GM12873 (cell line): Measurements from ENCODE around the gene NSMCE4A.

Experiments
- CTCF ChIP-seq: IDR thresholded peaks from 2 replicates; pipeline ENCODE4 v1.5.1; 2012; ENCODE audit warnings: low read depth, mild to moderate bottlenecking, moderate library complexity, low read length, control low read depth; ENCODE audit not compliant: insufficient read depth; ENCODE audit errors: missing control alignments

The NSMCE4A gene

DNA sequence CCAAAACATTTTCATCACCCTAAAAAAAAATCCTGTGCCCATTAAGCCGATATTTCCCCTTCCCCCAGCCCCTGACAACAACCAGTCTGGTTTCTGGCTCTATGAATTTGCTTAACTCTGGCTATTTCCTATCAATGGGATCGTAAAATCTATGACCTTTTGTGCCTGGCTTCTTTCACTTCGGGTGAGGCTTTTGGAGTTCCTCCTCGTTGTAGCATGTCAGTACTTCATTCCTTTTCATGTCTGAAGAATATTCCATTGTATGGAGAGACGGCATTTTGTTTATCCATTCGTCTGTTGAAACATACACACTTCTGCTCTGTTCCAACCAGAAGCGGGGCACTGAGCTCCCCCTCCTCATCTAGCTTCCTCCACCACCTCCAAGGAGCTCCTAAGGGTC lies 43.5 kb upstream of the NSMCE4A start:
- no peak for TF ChIP-seq CTCF

- TF ChIP-seq CTCF = no peak
Observed at GRCh38 chr10:122014652-122015248, 39.7 kb upstream of the NSMCE4A start.

- TF ChIP-seq CTCF = no peak
Observed at GRCh38 chr10:122013311-122013780, 38.3 kb upstream of the NSMCE4A start.

DNA sequence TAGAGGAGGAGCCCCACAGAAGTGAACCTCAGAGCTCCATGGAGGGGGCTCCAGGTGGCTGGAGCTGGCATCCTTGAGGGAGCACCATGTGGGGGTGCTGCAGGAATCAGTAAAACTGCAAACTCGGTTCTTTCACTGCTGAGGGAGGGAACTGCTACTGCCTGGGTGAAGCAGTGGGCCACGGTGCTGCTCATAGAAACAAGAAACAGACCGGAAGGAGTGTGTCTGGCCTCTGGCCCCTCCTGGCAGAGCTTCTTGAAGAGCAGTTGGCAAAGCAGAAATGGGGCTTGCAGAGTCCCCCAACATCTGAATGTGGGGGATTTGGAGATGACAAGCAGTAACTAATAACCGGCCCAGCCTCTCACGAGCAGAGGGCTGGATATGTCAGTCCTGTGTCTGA lies 37.7 kb upstream of the NSMCE4A start:
- TF ChIP-seq CTCF = no peak

DNA sequence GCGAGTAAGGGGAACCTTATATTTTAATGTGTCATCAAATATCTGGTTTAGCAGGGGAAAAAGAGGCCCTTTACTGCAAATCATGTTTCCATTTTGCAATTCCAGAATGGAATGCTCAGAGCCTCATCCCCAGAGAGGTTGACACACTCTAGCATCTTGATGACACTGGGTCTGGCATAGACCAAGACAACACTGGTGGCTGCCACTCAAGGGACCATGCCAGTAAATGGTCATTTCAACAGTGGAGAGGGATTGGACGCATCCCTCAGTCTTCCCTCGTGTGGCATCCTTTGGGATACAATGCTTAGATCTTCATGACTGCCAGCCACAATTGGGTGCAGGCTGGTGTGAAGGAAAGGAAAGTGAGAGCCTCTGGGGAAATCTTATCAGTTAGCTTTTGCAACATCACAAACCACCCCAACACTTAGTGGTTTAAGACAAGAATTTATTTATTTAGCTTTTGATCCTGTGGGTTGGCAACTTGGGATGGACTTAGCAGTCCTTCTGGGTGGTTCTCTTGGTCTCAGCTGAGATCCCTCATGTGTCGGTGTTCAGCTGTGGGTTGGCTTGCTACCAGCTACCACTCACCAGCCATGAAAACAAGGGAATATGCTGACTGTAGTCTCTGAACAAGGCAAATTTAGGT lies 35.5 kb upstream of the NSMCE4A start:
- no peak for TF ChIP-seq CTCF

DNA sequence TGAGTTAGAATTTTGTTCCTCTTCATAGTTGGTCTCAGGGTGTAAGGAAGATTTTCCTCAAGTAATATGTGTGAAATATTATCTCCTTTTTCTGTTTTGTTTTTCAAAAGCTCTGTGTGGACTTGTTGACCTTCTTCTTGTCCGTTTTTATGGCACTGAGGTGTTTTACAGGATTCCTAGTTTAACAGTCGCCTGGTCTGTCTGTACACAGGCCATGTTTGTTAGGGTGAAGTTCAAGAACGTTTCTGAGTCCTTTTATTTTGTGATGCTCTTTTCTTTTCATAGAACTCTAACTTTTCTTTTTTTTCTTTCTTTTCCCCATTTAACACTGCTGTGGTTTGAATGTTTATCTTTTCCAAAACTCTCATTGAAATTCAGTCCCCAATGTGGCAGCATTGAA lies 32.4 kb upstream of the NSMCE4A start:
- no peak for TF ChIP-seq CTCF

GRCh38 chr10:122001698-122002097 lies 26.7 kb upstream of the NSMCE4A start:
- TF ChIP-seq CTCF = no peak
